Trophoblast cell (in vitro differentiated cells and primary cell): ENCODE results near the gene CTIF.

Experiments used
- DNase-seq, 2 donors: peaks; one replicate each; pipeline ENCODE4 v3.0.0-alpha.2; 2016
- H2AFZ ChIP-seq: 2 replicates; pipeline ENCODE4 v1.6.1; 2013; ENCODE audit warnings: low read length, moderate library complexity, mild to moderate bottlenecking; ENCODE audit not compliant: insufficient read depth, poor library complexity
- H2AK5ac ChIP-seq: 2 replicates; pipeline ENCODE4 v1.6.1; 2013; ENCODE audit warnings: mild to moderate bottlenecking, low read length
- H2BK120ac ChIP-seq: 2 replicates; pipeline ENCODE4 v1.6.1; 2013; ENCODE audit warnings: low read length, mild to moderate bottlenecking, moderate library complexity; ENCODE audit not compliant: insufficient read depth, poor library complexity
- H2BK12ac ChIP-seq: 2 replicates; pipeline ENCODE4 v1.6.1; 2013; ENCODE audit warnings: mild to moderate bottlenecking, low read length, moderate library complexity
- H2BK5ac ChIP-seq: 2 replicates; pipeline ENCODE4 v1.6.1; 2013; ENCODE audit warnings: low read length, low read depth, moderate library complexity, mild to moderate bottlenecking; ENCODE audit not compliant: poor library complexity
- H3K14ac ChIP-seq: 2 replicates; pipeline ENCODE4 v1.6.1; 2013; ENCODE audit warnings: mild to moderate bottlenecking, low read length
- H3K18ac ChIP-seq: 2 replicates; pipeline ENCODE4 v1.6.1; 2013; ENCODE audit warnings: mild to moderate bottlenecking, low read length
- H3K23ac ChIP-seq: 2 replicates; pipeline ENCODE4 v1.6.1; 2013; ENCODE audit warnings: low read length
- H3K27ac ChIP-seq: 2 replicates; pipeline ENCODE4 v1.5.1; 2013; ENCODE audit warnings: low read depth, mild to moderate bottlenecking, inconsistent platforms, low read length, moderate library complexity
- H3K27me3 ChIP-seq: 2 replicates; pipeline ENCODE4 v1.6.1; 2013; ENCODE audit warnings: inconsistent platforms, mild to moderate bottlenecking, low read length, moderate library complexity; ENCODE audit not compliant: insufficient read depth
- H3K36me3 ChIP-seq, 2 experiments: 1 replicate in 1 of 2; 2 replicates in 1 of 2; pipeline ENCODE4 v1.6.1; 2013; ENCODE audit warnings: low read length in 2 of 2, mild to moderate bottlenecking in 2 of 2, moderate library complexity in 1 of 2; ENCODE audit not compliant: insufficient read depth in 2 of 2, control insufficient read depth in 1 of 2
- H3K4ac ChIP-seq: 2 replicates; pipeline ENCODE4 v1.6.1; 2013; ENCODE audit warnings: low read depth, mild to moderate bottlenecking, low read length, moderate library complexity
- H3K4me1 ChIP-seq, 2 experiments: 1 replicate in 1 of 2; 2 replicates in 1 of 2; pipeline ENCODE4 v1.6.1; 2013; ENCODE audit warnings: low read length in 2 of 2, mild to moderate bottlenecking in 2 of 2, moderate library complexity in 1 of 2; ENCODE audit not compliant: insufficient read depth in 2 of 2, control insufficient read depth in 1 of 2
- H3K4me2 ChIP-seq: 2 replicates; pipeline ENCODE4 v1.6.1; 2013; ENCODE audit warnings: inconsistent platforms, mild to moderate bottlenecking, low read length, moderate library complexity
- H3K4me3 ChIP-seq: 2 replicates; pipeline ENCODE4 v1.5.1; 2013; ENCODE audit warnings: mild to moderate bottlenecking, low read depth, low read length, inconsistent platforms
- H3K79me1 ChIP-seq: one replicate; pipeline ENCODE4 v1.6.1; 2013; ENCODE audit warnings: low read length
- H3K79me2 ChIP-seq: 2 replicates; pipeline ENCODE4 v1.6.1; 2013; ENCODE audit warnings: low read length, mild to moderate bottlenecking; ENCODE audit not compliant: control insufficient read depth, insufficient read depth, poor library complexity
- H3K9ac ChIP-seq: 2 replicates; pipeline ENCODE4 v1.6.1; 2013; ENCODE audit warnings: mild to moderate bottlenecking, low read length
- H3K9me3 ChIP-seq: 2 replicates; pipeline ENCODE4 v1.6.1; 2013; ENCODE audit warnings: low read depth, mild to moderate bottlenecking, control low read depth, inconsistent platforms, low read length; ENCODE audit not compliant: insufficient read depth
- H4K12ac ChIP-seq: 2 replicates; pipeline ENCODE4 v1.6.1; 2013; ENCODE audit warnings: low read depth, mild to moderate bottlenecking, low read length, moderate library complexity
- H4K8ac ChIP-seq: 2 replicates; pipeline ENCODE4 v1.6.1; 2013; ENCODE audit warnings: low read depth, mild to moderate bottlenecking, low read length, moderate library complexity
- H4K91ac ChIP-seq: one replicate; pipeline ENCODE4 v1.6.1; 2013; ENCODE audit warnings: low read depth, mild to moderate bottlenecking, low read length, moderate library complexity
- WGBS: extraction: QIAGEN DNeasy Blood & Tissue Kit; methylation state at CpG from one replicate; pipeline ENCODE4 v1.1.7; 2013; ENCODE audit warnings: missing lambda C conversion rate; ENCODE audit not compliant: insufficient read length, insufficient coverage; ENCODE audit errors: extremely low coverage; 5-methylcytosine and 5-hydroxymethylcytosine counted together

The CTIF gene

GRCh38 chr18:48888773-48889080 is 349.9 kb downstream of the CTIF start:
- Histone ChIP-seq H2BK12ac (peak overlapping the region; percentile 2), H4K12ac (no peak overlapping the region), H3K14ac (peak overlapping the region; percentile 26), H3K9ac (no peak overlapping the region), H2BK5ac (no peak overlapping the region), H3K4me1 (peaks cover 12 to 21% of the 10 kb centered on the region in 2 experiments), H3K9me3 (peaks cover 3% of the 10 kb centered on the region), H3K79me2 (peaks cover 1% of the 10 kb centered on the region), H3K36me3 (no peaks in the 10 kb centered on the region), H3K79me1 (peaks cover 25% of the 10 kb centered on the region), H3K4ac (no peak overlapping the region), H4K8ac (no peak overlapping the region), H2AFZ (no peak overlapping the region), H3K23ac (no peak overlapping the region), H3K27me3 (no peaks in the 10 kb centered on the region), H2AK5ac (peak overlapping the region; percentile 61), H3K18ac (no peak overlapping the region), H3K27ac (no peak overlapping the region), H2BK120ac (peak overlapping the region; percentile 9), H3K4me2 (no peak overlapping the region), H3K4me3 (no peak overlapping the region), H4K91ac (peak overlapping the region; percentile 45)
- no peak for DNase-seq
- no CpG with 5 or more reads among the region's 5 CpGs for WGBS

- Histone ChIP-seq H3K79me1 (peaks cover 24% of the 10 kb centered on the region), H3K9me3 (peaks cover 3% of the 10 kb centered on the region), H3K18ac (peak overlapping the region; percentile 16), H3K36me3 (no peaks in the 10 kb centered on the region), H2AFZ (no peak overlapping the region), H2BK5ac (no peak overlapping the region), H2BK120ac (peak overlapping the region; percentile 9), H3K23ac (no peak overlapping the region), H3K4ac (peak overlapping the region; percentile 35), H3K4me3 (no peak overlapping the region), H3K27ac (no peak overlapping the region), H3K9ac (no peak overlapping the region), H4K8ac (peak overlapping the region; percentile 13), H3K4me2 (no peak overlapping the region), H3K4me1 (peaks cover 16 to 21% of the 10 kb centered on the region in 2 experiments), H3K79me2 (peaks cover 1% of the 10 kb centered on the region), H2AK5ac (peak overlapping the region; percentile 61), H3K14ac (peak overlapping the region; percentile 26), H4K12ac (no peak overlapping the region), H4K91ac (peak overlapping the region; percentile 52), H3K27me3 (no peaks in the 10 kb centered on the region), H2BK12ac (peak overlapping the region; percentile 41)
- WGBS = no CpG with 5 or more reads among the region's 18 CpGs
- DNase-seq = no peak
Observed at GRCh38 chr18:48889115-48889941, 350.5 kb downstream of the CTIF start.

- H2BK120ac ChIP-seq = peak overlapping the region; percentile 6
- H3K36me3 ChIP-seq = no peaks in the 10 kb centered on the region
- no peak overlapping the region for H2BK5ac ChIP-seq
- H3K4ac ChIP-seq = no peak overlapping the region
- no peak overlapping the region for H3K23ac ChIP-seq
- H3K27ac ChIP-seq = no peak overlapping the region
- no peak overlapping the region for H3K9ac ChIP-seq
- H3K4me3 ChIP-seq = no peak overlapping the region
- no peak overlapping the region for H2AFZ ChIP-seq
- H4K8ac ChIP-seq = no peak overlapping the region
- H4K12ac ChIP-seq = no peak overlapping the region
- peaks cover 3% of the 10 kb centered on the region for H3K9me3 ChIP-seq
- H4K91ac ChIP-seq = peak overlapping the region; percentile 52
- peaks cover 21% of the 10 kb centered on the region for H3K79me1 ChIP-seq
- peaks cover 14 to 24% of the 10 kb centered on the region in 2 experiments for H3K4me1 ChIP-seq
- peak overlapping the region; percentile 21 for H2AK5ac ChIP-seq
- peak overlapping the region; percentile 16 for H3K18ac ChIP-seq
- no peak overlapping the region for H3K4me2 ChIP-seq
- no CpG with 5 or more reads among the region's 13 CpGs for WGBS
- H3K14ac ChIP-seq = peak overlapping the region; percentile 1
- peak overlapping the region; percentile 41 for H2BK12ac ChIP-seq
- no peaks in the 10 kb centered on the region for H3K27me3 ChIP-seq
- no peak for DNase-seq
- peaks cover 1% of the 10 kb centered on the region for H3K79me2 ChIP-seq
Observed at GRCh38 chr18:48889981-48890762, 351.3 kb downstream of the CTIF start.

- Histone ChIP-seq H4K12ac (no peak overlapping the region), H4K8ac (no peak overlapping the region), H3K79me1 (peaks cover 23% of the 10 kb centered on the region), H3K14ac (no peak overlapping the region), H3K27me3 (no peaks in the 10 kb centered on the region), H3K23ac (no peak overlapping the region), H3K9ac (no peak overlapping the region), H3K79me2 (peaks cover 1% of the 10 kb centered on the region), H3K4ac (no peak overlapping the region), H3K18ac (no peak overlapping the region), H3K9me3 (peaks cover 3% of the 10 kb centered on the region), H3K4me2 (no peak overlapping the region), H2BK120ac (no peak overlapping the region), H2BK12ac (no peak overlapping the region), H3K4me1 (peaks cover 16 to 23% of the 10 kb centered on the region in 2 experiments), H2AK5ac (no peak overlapping the region), H2BK5ac (no peak overlapping the region), H4K91ac (no peak overlapping the region), H2AFZ (no peak overlapping the region), H3K36me3 (no peaks in the 10 kb centered on the region), H3K4me3 (no peak overlapping the region), H3K27ac (no peak overlapping the region)
- WGBS = no CpG with 5 or more reads among the region's 4 CpGs
- DNase-seq = no peak
Observed at GRCh38 chr18:48891721-48892120, 352.9 kb downstream of the CTIF start.
